BE2C (cell line): ENCODE results near the gene SNX17.

Source experiments
- DNase-seq: peaks from one replicate; pipeline ENCODE4 v3.0.0-alpha.2; 2020
- H3K27me3 ChIP-seq: fragments of 250-450 bp; sonication (Bioruptor Pico); 2 replicates; pipeline ENCODE4 v1.5.1; 2020; ENCODE audit warnings: mild to moderate bottlenecking
- H3K36me3 ChIP-seq: fragments of 250-450 bp; sonication (Bioruptor Pico); 2 replicates; pipeline ENCODE4 v1.5.1; 2020; ENCODE audit warnings: mild to moderate bottlenecking
- H3K4me1 ChIP-seq: fragments of 250-450 bp; sonication (Bioruptor Pico); 2 replicates; pipeline ENCODE4 v1.5.1; 2020
- H3K4me3 ChIP-seq: 2 replicates; pipeline ENCODE4 v1.5.1; 2011; ENCODE audit warnings: low read depth, low read length
- H3K9me3 ChIP-seq: fragments of 250-450 bp; sonication (Bioruptor Pico); 2 replicates; pipeline ENCODE4 v1.5.1; 2020
- CTCF ChIP-seq: IDR thresholded peaks from 2 replicates; pipeline ENCODE4 v1.5.1; 2012; ENCODE audit warnings: mild to moderate bottlenecking, low read depth, low read length

Gene SNX17

GRCh38 chr2:27408601-27409320 is 38.3 kb downstream of the SNX17 start:
- peak overlapping the region; percentile 97 for H3K4me3 ChIP-seq
- H3K36me3 ChIP-seq: peaks cover 9% of the 10 kb centered on the region
- no peak for TF ChIP-seq CTCF
- no peaks in the 10 kb centered on the region for H3K9me3 ChIP-seq
- H3K27me3 ChIP-seq: no peaks in the 10 kb centered on the region; the same call in 1 of the 2 replicates
- 0 out of 2 replicates have a peak, but pooled peaks cover 3% of the 10 kb centered on the region for H3K4me1 ChIP-seq
- DNase-seq: no peak

- DNase-seq: peak; percentile 98
- Histone ChIP-seq H3K36me3 (peaks cover 9% of the 10 kb centered on the region), H3K9me3 (no peaks in the 10 kb centered on the region), H3K27me3 (no peaks in the 10 kb centered on the region; the same call in 1 of the 2 replicates), H3K4me1 (0 out of 2 replicates have a peak, but pooled peaks cover 3% of the 10 kb centered on the region), H3K4me3 (peak within 1 kb of the TSS; percentile 97)
- TF ChIP-seq CTCF: no peak
Measured at GRCh38 chr2:27409321-27410073, 39.1 kb downstream of the SNX17 start, which contains the start of gene PPM1G. TSS of gene PPM1G (minus strand) at chr2:27409591. CDS start at chr2:27409422, 169 bp downstream.

- Histone ChIP-seq H3K4me3 (no peak overlapping the region), H3K9me3 (no peaks in the 10 kb centered on the region), H3K4me1 (0 out of 2 replicates have a peak, but pooled peaks cover 3% of the 10 kb centered on the region), H3K27me3 (no peaks in the 10 kb centered on the region; the same call in 1 of the 2 replicates), H3K36me3 (peaks cover 2% of the 10 kb centered on the region)
- TF ChIP-seq CTCF: no peak
- DNase-seq: no peak
Measured at GRCh38 chr2:27412419-27413152, 42.2 kb downstream of the SNX17 start.

- Histone ChIP-seq H3K27me3 (no peaks in the 10 kb centered on the region; the same call in 1 of the 2 replicates), H3K36me3 (no peaks in the 10 kb centered on the region), H3K9me3 (no peaks in the 10 kb centered on the region), H3K4me1 (no peaks in the 10 kb centered on the region), H3K4me3 (no peak overlapping the region)
- no peak for TF ChIP-seq CTCF
- no peak for DNase-seq
Measured at GRCh38 chr2:27416151-27416550, 45.7 kb downstream of the SNX17 start.

- no peaks in the 10 kb centered on the region for H3K9me3 ChIP-seq
- no peaks in the 10 kb centered on the region for H3K4me1 ChIP-seq
- no peak for TF ChIP-seq CTCF
- no peak for DNase-seq
- H3K36me3 ChIP-seq: no peaks in the 10 kb centered on the region
- H3K4me3 ChIP-seq: no peak overlapping the region
- no peaks in the 10 kb centered on the region for H3K27me3 ChIP-seq
Measured at GRCh38 chr2:27420996-27421395, 50.6 kb downstream of the SNX17 start.
